A673 (cell line): Measurements from ENCODE around the gene FAM83D. TPM values are rescaled to one million over a fixed set of nuclear protein-coding genes. Genes with fewer than 3 reads are reported as not detected.

ENCODE experiments used
- BruUV-seq: library from RNA; stranded (reverse); fragments of 400-500 nt; replicated peaks from 2 replicates; lab custom pipeline; 2021; lab: Mats Ljungman, UMichigan
- CTCF ChIA-PET: fragments of 300-600 bp; sonication (Branson Sonifier 250); formaldehyde crosslinking; loops from one replicate; lab custom pipeline; 2022; ENCODE audit warnings: antibody characterized with exemption; lab: Charles Lee
- POLR2A ChIA-PET: fragments of 300-600 bp; sonication (Branson Sonifier 250); formaldehyde crosslinking; loops from one replicate; lab custom pipeline; 2022; ENCODE audit warnings: antibody characterized with exemption; ENCODE audit not compliant: low non-redundant PET; lab: Charles Lee
- DNase-seq: peaks from one replicate; pipeline ENCODE4 v3.0.0-alpha.2; 2015; ENCODE audit warnings: low spot score
- H3K27ac ChIP-seq: fragments of 200-600 bp; sonication (generic); 2 replicates; pipeline ENCODE4 v1.5.1; 2016; ENCODE audit warnings: mixed run types, low read depth, mild to moderate bottlenecking, mixed read lengths, antibody characterized with exemption, low read length; ENCODE audit not compliant: poor library complexity, severe bottlenecking
- H3K27me3 ChIP-seq: fragments of 200-600 bp; sonication (generic); replicated peaks from 2 replicates; pipeline ENCODE4 v1.6.1; 2017; ENCODE audit warnings: mixed run types, low read depth, mild to moderate bottlenecking, mixed read lengths, antibody characterized with exemption, low read length; ENCODE audit not compliant: insufficient read depth, poor library complexity
- H3K36me3 ChIP-seq: fragments of 200-600 bp; sonication (generic); 2 replicates; pipeline ENCODE4 v1.6.1; 2016; ENCODE audit warnings: mixed run types, mild to moderate bottlenecking, mixed read lengths, antibody characterized with exemption, low read length; ENCODE audit not compliant: insufficient read depth, poor library complexity, severe bottlenecking
- H3K4me1 ChIP-seq: fragments of 200-600 bp; sonication (generic); 2 replicates; pipeline ENCODE4 v1.6.1; 2017; ENCODE audit warnings: mixed run types, mild to moderate bottlenecking, mixed read lengths, antibody characterized with exemption, low read length; ENCODE audit not compliant: insufficient read depth, poor library complexity, severe bottlenecking
- H3K4me3 ChIP-seq: fragments of 200-600 bp; sonication (generic); 2 replicates; pipeline ENCODE4 v1.5.1; 2016; ENCODE audit warnings: low read depth, mixed run types, mild to moderate bottlenecking, mixed read lengths, low read length; ENCODE audit not compliant: poor library complexity, severe bottlenecking
- H3K9me3 ChIP-seq: fragments of 200-600 bp; sonication (generic); 2 replicates; pipeline ENCODE4 v1.6.1; 2016; ENCODE audit warnings: mixed run types, low read depth, mild to moderate bottlenecking, mixed read lengths, antibody characterized with exemption, low read length; ENCODE audit not compliant: poor library complexity, severe bottlenecking
- CTCF ChIP-seq: fragments of 300-800, 200-600 bp; sonication (generic); conservative IDR thresholded peaks from 2 replicates; pipeline ENCODE4 v1.5.1; 2017; ENCODE audit warnings: low read depth, mild to moderate bottlenecking, antibody characterized with exemption, low read length, moderate library complexity, mixed read lengths
- EZH2 ChIP-seq: fragments of 200-600 bp; sonication (generic); IDR thresholded peaks from 2 replicates; pipeline ENCODE4 v1.6.1; 2017; ENCODE audit warnings: borderline replicate concordance, low read depth, mild to moderate bottlenecking, mixed read lengths, antibody characterized with exemption, low read length; ENCODE audit not compliant: poor library complexity, severe bottlenecking
- intact Hi-C: fragments of 100-400 bp; cut with micrococcal nuclease; formaldehyde crosslinking; loops from one replicate; pipeline ENCODE4 v1.10.0; 2022; ENCODE audit not compliant: unreplicated experiment
- total RNA-seq: library from RNA; stranded (reverse); gene quantifications from 2 replicates; pipeline ENCODE4 v1.2.3, GENCODE V29; 2021

FAM83D gene
- total RNA-seq, 1 experiment from 2014 or later, result 74.0 TPM

- ChIA-PET POLR2A (no interaction called here), CTCF (no interaction called here)
- DNase-seq, result no peak
- BruUV-seq, result no TSS peak
- no peak for TF ChIP-seq EZH2
- no peak for TF ChIP-seq CTCF
- peaks cover 5% of the 10 kb centered on the region for H3K4me1 ChIP-seq
- no peaks in the 10 kb centered on the region for H3K9me3 ChIP-seq
- H3K36me3 ChIP-seq, result peaks cover 66% of the 10 kb centered on the region
- H3K27me3 ChIP-seq, result no peaks in the 10 kb centered on the region
- H3K4me3 ChIP-seq, result no peak overlapping the region
- intact Hi-C loops, result no loop called here
- peak overlapping the region; percentile 22 for H3K27ac ChIP-seq
Measured at GRCh38 chr20:38940644-38941043, 14.4 kb downstream of the FAM83D start.

GRCh38 chr20:38941726-38942389, 15.6 kb downstream of the FAM83D start:
- Histone ChIP-seq H3K9me3 (no peaks in the 10 kb centered on the region), H3K27ac (no peak overlapping the region), H3K27me3 (no peaks in the 10 kb centered on the region), H3K4me1 (peaks cover 5% of the 10 kb centered on the region), H3K4me3 (no peak overlapping the region), H3K36me3 (peaks cover 71% of the 10 kb centered on the region)
- POLR2A ChIA-PET, result no interaction called here
- no peak for DNase-seq
- intact Hi-C loops, result no loop called here
- no peak for TF ChIP-seq EZH2
- TF ChIP-seq CTCF, result 0 out of 2 replicates have a peak, but pooled peaks have one; percentile 9
- CTCF ChIA-PET, result no interaction called here
- no TSS peak for BruUV-seq

GRCh38 chr20:38945012-38945411, 18.8 kb downstream of the FAM83D start:
- Histone ChIP-seq H3K4me3 (no peak overlapping the region), H3K9me3 (no peaks in the 10 kb centered on the region), H3K27ac (no peak overlapping the region), H3K4me1 (peaks cover under 1% of the 10 kb centered on the region), H3K27me3 (no peaks in the 10 kb centered on the region), H3K36me3 (peaks cover 82% of the 10 kb centered on the region)
- no peak for TF ChIP-seq EZH2
- no peak for TF ChIP-seq CTCF
- ChIA-PET POLR2A (no interaction called here), CTCF (interaction anchor here (1.0 kb wide), 1 partner anchor 19 kb away, joined by 3 read pairs; the partner anchor contains the start of gene FAM83D)
- intact Hi-C loops, result no loop called here
- DNase-seq, result no peak
- no TSS peak for BruUV-seq
